Effector CD4-positive, alpha-beta T cell (primary cell): ENCODE results near the gene CHST9.
"Not testable (repeated sequence)": the region's sequence is repeated elsewhere in the genome, so short reads cannot be mapped to it uniquely, and the experiment has no call there.

ENCODE experiments used
- DNase-seq: peaks from one replicate; pipeline ENCODE4 v3.0.0-alpha.2; 2020

CHST9 gene

DNA sequence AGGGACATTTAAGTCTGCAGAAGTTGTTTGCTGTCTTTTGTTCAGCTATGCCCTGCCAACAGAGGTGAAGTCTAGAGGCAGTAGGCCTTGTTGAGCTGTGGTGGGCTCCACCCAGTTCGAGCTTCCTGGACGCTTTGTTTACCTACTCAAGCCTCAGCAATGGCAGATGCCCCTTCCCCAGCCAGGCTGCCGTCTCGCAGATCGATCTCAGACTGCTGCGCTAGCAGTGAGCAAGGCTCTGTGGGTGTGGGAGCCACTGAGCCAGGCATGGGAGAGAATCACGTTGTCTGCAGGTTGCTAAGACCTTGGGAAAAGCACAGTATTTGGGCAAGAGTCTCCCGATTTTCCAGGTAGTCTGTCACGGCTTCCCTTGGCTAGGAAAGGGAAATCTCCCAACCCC, 91.8 kb downstream of the CHST9 start:
- not testable (repeated sequence) for DNase-seq

DNA sequence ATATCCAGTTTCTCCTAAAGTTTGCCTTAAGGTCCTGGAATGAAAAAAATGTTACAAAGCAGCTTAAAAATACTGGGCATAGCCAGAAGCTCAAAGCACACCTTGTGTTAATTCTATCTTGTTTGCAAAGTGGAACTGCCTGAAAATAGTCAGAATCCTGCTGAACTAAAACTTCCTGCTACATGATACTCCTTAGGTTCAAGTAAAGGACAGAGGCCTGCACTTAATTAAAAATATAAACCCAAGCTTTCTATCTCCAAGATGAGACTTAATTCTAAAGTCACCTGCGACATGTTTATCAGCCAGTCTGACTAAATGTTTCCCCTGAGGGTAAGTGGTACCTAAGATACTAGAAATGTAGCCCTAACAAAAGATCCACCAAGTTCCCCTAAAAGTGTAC, 103.4 kb downstream of the CHST9 start:
- DNase-seq, result no peak

DNA sequence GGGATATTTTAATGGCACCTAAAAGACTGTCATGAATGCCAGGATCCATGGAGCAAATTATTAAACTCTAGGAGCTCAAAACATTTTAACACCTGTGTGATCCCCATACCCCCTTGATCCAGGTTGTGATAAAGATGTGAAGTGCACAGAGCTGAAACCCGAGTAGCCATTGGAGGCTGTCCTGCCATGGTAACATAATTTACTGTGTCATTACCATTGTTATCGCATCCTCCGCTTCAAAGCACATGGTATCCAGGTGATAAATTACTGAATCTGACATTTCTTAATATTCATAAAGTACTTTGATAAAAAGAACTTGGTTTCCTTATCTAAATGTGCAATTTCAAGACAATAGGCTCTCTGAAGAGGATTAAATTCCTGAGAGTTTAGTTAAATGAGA, 109.3 kb downstream of the CHST9 start:
- no peak for DNase-seq

DNA sequence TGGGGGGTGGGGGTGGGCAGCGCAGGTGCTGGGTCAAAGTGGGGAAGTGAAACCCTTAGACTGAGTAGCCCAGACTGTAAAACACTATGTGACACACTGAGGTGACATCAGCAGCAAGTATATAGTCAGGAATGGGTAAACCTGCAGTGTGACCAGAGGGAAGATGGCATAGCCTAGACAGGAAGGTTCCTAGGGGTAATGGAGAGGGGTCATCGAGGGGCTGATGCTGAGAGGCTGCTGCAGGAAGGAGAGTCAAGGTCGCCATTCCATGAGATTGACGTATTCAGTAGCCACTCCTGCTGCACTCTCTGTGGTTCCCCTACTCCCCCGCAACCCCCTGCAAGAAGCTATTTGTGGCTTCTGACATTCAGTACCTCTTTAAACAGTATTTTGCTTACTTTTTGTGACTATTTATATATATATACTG, 111.7 kb downstream of the CHST9 start:
- DNase-seq, result no peak

DNA sequence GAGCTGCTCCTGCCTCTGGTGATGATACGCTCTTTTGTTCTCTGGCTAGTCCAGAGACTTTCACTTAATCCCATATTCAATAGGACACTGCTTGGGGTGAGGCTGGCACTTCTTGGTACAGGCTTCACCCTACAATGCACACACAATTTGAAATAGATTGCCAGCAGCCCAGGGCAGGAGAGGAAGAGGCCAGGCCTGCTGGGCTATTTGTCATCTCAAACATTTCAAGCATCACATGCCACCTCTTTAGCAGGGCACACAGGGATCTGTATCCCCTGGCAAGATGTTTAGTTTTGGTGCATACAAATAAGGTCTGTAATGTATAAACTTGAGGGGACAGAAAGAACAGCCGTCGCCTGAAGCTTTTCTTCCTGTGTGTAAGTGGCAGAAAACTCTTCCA, 120.4 kb downstream of the CHST9 start:
- no peak for DNase-seq

- no peak for DNase-seq
Observed at GRCh38 chr18:27062802-27063201, 122.3 kb downstream of the CHST9 start.

DNA sequence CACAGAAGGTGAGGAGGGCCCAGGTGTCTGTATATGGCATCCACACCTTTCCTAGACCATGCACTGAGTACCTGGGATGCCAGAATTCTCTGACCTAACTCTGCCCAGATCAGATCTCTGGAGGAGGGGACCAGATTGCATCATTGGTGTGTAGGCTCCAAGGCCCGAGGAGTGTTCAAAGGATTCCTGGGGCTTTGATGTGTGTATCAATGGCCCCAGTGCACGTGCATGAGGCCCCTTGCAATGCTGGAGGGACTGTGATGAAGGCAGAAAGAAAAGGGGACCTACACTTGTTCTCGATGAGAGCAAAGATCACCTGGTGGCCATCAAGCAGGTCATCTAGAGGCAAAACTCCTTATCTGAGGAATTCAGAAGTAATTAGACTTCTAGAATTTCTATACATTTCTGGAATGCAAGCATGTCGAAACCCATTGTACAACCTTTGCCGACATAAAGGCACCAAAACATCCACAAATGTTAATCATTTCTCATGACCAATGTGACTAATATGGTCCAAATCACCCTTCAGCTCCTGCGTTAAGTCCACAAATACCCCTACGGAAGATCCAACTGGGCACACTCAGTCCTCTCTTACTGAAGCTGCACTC, 123.5 kb downstream of the CHST9 start:
- no peak for DNase-seq

- no peak for DNase-seq
Observed at GRCh38 chr18:27057519-27058234, 127.4 kb downstream of the CHST9 start.

- no peak for DNase-seq
Observed at GRCh38 chr18:27054926-27055325, 130.2 kb downstream of the CHST9 start.

- no peak for DNase-seq
Observed at GRCh38 chr18:27049969-27050368, 135.1 kb downstream of the CHST9 start.

- DNase-seq, result no peak
Observed at GRCh38 chr18:27045342-27045741, 139.8 kb downstream of the CHST9 start.

- DNase-seq, result no peak
Observed at GRCh38 chr18:27042177-27042576, 142.9 kb downstream of the CHST9 start.

DNA sequence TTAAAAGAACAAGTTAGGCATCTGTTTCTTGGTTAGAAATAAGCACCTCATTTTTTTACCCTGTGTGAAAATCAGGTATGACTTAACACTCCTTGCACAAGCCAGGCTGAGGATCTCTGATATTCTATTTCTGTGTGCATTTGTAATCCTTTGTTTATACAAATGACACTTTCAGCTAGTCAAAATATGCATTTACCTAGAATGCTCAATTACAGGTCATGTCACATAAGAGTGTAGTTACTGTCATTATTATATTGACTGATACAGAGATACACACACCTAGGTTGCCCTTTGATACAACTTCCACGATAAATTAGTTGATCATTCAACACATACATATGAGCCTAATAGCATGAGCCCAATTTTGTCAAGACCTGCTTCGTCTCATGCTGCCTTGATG, 144.3 kb downstream of the CHST9 start:
- DNase-seq, result no peak

- no peak for DNase-seq
Observed at GRCh38 chr18:27033722-27034121, 151.4 kb downstream of the CHST9 start.

- DNase-seq, result no peak
Observed at GRCh38 chr18:27030421-27030820, 154.7 kb downstream of the CHST9 start.

DNA sequence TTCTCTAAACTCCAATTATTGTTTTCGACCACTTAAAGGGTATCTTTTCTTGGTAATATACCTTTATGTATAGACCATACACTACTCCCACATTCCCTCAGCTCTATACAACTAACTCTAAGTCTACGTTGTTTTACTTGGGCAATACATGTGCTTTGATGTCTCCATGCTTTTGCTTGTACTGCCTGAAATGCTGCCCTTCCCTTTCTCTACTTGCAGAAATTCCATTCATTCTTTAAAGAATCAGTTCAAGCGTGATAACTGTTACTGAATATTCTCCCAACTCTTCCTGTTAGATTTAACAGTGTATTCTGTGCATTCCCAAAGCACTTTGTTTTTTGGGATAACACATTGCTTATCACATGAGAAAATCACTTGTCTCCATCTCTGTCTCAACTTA, 162.6 kb downstream of the CHST9 start:
- no peak for DNase-seq

- no peak for DNase-seq
Observed at GRCh38 chr18:27017901-27018500, 167.1 kb downstream of the CHST9 start.

GRCh38 chr18:27014841-27015240, 170.3 kb downstream of the CHST9 start:
- DNase-seq, result no peak

GRCh38 chr18:27010784-27011183, 174.3 kb downstream of the CHST9 start:
- DNase-seq, result no peak

DNA sequence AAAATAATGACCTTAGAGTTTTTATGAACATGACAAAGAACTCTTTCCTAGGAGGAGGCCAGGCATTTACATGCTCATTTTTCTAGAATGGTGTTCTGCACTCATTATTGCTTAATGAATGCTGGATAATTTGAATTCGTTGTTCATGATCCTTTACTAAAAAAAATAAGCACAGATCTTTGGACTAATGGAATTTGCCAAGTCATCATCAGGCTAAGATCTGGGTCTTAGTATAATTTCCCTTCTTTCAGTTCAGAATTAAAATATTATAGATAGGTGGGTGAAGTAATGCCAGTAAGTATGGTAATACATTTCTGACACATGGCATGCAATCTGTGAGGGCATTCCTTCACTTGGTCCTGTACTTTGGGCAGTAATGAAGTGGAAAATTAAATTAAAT, 175.8 kb downstream of the CHST9 start:
- no peak for DNase-seq

GRCh38 chr18:27008575-27008974, 176.5 kb downstream of the CHST9 start:
- DNase-seq, result no peak

DNA sequence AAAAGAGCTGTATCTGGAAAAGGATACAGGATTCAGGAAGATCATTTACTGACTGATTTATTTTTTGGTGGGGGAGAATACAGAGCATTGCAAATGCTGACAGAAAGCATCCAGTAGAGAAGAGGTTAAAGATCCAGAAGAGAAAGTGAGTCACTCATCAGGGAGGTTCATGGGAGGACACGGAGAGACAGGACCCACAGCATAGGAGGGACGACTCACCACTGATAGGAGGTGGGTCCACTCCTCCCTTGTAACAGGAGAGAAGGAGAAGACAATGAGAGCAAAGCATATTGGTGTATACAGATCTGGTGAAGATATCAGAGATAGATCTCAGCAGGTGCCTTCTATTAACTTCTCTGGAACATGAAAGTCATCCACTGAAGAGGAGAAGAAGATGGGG, 177.2 kb downstream of the CHST9 start:
- no peak for DNase-seq

DNA sequence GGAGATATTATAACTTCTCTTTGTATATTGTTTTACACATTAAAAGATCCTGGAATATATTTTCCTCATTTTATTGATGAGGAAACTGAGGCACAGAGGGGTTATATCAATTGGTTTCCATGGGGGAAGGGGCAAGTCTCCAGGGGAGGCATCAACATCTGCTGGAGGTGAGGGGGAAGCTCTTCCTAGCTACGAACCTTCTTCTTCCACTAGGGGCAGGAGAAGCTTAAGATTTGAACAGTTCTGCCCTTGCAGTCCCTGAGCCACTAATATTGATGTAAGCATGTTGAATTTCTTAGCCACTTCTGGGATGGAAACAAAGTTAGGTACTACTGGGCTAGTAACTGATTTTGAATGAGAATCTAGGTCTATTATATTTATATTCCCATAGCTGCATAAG, 179.5 kb downstream of the CHST9 start:
- DNase-seq, result no peak

GRCh38 chr18:27004056-27004829, 180.9 kb downstream of the CHST9 start:
- no peak for DNase-seq
